ENCODE measurements around the gene ITPR1. TPM values are rescaled to one million over a fixed set of nuclear protein-coding genes. Genes with fewer than 3 reads are reported as not detected.

The ITPR1 gene
- total RNA-seq, 4 donors from 2014 or later: 184 to 305 (median 218) TPM

DNA sequence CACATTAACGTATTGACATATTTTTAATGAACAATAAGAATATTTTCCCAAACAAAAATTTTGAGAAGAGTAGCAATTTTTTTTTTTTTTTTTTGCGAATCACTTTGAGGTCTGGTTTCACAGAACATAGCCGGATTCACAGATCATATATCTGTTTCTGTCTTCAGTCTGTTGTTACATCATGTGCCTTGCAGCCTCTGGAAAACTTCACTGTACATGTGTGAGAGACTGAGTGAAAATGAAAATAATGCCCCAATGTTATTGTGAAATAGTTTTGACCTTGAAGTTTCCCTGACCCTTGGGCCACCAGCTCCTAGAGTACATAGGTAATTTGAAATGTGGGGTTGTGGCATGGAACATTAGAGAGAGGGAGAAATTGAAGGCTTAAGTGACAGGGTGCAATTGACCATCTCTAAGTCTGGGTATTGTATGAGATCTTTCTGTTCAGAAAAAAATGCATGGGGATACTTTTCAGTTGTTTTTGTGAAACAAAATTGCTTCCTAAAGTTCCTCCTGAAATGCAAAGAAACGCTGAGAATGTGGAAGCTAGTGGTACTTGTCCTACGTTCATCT is 14.0 kb downstream of the ITPR1 start:
- Histone ChIP-seq H3K27me3 (no peaks in the 10 kb centered on the region), H3K27ac (peak overlapping the region in 3 of 4 donors; percentile 1 to 87 (median 83)), H3K9me3 (no peaks in the 10 kb centered on the region), H3K4me1 (peaks cover 17 to 92% (median 17%) of the 10 kb centered on the region in 3 donors), H3K36me3 (peaks cover 0 to 5% of the 10 kb centered on the region in 2 donors), H3K4me3 (no peak overlapping the region)
- TF ChIP-seq, protein P1, sequence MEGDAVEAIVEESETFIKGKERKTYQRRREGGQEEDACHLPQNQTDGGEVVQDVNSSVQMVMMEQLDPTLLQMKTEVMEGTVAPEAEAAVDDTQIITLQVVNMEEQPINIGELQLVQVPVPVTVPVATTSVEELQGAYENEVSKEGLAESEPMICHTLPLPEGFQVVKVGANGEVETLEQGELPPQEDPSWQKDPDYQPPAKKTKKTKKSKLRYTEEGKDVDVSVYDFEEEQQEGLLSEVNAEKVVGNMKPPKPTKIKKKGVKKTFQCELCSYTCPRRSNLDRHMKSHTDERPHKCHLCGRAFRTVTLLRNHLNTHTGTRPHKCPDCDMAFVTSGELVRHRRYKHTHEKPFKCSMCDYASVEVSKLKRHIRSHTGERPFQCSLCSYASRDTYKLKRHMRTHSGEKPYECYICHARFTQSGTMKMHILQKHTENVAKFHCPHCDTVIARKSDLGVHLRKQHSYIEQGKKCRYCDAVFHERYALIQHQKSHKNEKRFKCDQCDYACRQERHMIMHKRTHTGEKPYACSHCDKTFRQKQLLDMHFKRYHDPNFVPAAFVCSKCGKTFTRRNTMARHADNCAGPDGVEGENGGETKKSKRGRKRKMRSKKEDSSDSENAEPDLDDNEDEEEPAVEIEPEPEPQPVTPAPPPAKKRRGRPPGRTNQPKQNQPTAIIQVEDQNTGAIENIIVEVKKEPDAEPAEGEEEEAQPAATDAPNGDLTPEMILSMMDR (IDR thresholded peaks at IDR 0.05): no peak
- WGBS, 2 donors (ENCODE audit: low coverage in 1 of 2): 24 to 34% methylated on average over 5 of the region's 5 CpGs
- no peak for ATAC-seq

DNA sequence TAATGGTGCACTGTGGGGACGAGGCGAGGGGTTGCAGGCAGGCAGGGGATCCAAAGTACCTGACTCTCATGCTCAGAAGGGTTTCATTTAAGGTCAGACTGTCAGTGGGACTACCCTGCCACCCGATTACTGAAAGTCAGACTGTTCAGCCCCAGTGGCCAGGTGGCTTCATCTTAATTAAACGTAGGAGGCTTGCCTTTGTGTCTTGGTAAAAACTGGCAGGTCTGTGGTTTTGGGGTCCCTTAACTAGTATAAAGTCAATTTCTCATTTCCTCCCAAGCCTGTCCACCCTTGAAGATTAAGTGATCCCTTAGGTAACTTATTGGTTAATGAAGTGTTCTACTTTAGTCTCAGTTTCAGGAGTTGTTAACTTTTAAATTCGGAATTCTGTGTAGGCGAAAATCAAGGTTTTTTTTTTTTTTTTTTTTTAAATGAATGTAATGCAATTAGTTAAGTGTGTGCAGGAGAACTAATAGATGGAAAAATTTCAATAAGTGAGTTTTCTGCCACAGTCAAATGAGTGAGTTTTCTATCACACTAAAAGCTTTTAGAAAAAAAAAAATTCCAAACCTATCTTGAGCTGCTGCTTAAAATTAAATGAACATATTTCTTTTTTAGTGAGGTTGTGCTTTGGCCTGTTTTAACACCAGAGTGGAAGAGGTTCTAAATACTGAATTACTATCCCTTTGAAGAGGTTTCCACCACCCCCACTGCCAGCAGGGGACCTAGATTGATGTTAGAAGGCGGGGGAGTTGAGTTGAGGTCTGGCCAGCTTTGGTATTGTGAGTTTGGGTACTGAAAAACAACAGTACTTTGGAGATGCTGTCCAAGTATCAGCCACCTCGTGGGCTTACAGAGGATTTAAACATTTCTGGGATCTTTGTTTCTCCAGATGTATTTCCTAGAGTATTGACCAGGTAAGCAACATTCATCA is 15.2 kb downstream of the ITPR1 start:
- Histone ChIP-seq H3K9me3 (no peaks in the 10 kb centered on the region), H3K36me3 (no peaks in the 10 kb centered on the region), H3K4me3 (no peak overlapping the region), H3K27me3 (no peaks in the 10 kb centered on the region), H3K4me1 (peaks cover 17 to 93% (median 17%) of the 10 kb centered on the region in 3 donors), H3K27ac (peak overlapping the region in 1 of 4 donors; percentile 60)
- 51 to 66% methylated on average over 6 to 7 of the region's 8 CpGs for WGBS, 2 donors (ENCODE audit: low coverage in 1 of 2)
- no peak for TF ChIP-seq POLR2A (IDR thresholded peaks at IDR 0.05)
- TF ChIP-seq POLR2AphosphoS5 (IDR thresholded peaks at IDR 0.05): no peak
- TF ChIP-seq, protein P1 (IDR thresholded peaks at IDR 0.05): no peak
- no peak for TF ChIP-seq EP300 (IDR thresholded peaks at IDR 0.05)
- no peak for ATAC-seq

DNA sequence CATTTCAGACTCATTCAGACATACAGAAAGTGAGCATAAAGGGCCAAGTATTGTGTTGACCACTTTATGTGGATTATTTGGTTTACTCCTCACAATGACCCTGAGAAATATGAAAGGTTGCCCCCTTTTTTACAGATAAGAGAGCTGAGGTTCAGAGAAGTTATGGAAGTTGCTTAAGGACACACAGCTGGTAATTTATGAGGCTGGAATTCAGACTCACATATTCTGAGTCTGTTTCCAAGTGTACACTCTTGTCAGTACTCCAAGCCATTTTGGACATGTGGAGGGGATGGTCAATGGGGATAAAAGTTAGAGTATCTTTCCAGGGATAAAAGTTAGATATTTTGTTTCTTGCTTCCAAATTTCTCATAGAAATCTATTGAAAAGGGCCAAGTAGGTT is 15.9 kb downstream of the ITPR1 start:
- no peak for ATAC-seq
- no peaks in the 10 kb centered on the region for H3K27me3 ChIP-seq
- H3K27ac ChIP-seq: no peak overlapping the region
- no peak overlapping the region for H3K4me3 ChIP-seq
- TF ChIP-seq EP300 (IDR thresholded peaks at IDR 0.05): no peak
- TF ChIP-seq, protein P1 (IDR thresholded peaks at IDR 0.05): no peak
- no peak for TF ChIP-seq POLR2A (IDR thresholded peaks at IDR 0.05)
- no peak for TF ChIP-seq POLR2AphosphoS5 (IDR thresholded peaks at IDR 0.05)
- no peaks in the 10 kb centered on the region for H3K36me3 ChIP-seq
- H3K9me3 ChIP-seq: no peaks in the 10 kb centered on the region
- H3K4me1 ChIP-seq: peaks cover 17 to 91% (median 17%) of the 10 kb centered on the region in 3 donors

DNA sequence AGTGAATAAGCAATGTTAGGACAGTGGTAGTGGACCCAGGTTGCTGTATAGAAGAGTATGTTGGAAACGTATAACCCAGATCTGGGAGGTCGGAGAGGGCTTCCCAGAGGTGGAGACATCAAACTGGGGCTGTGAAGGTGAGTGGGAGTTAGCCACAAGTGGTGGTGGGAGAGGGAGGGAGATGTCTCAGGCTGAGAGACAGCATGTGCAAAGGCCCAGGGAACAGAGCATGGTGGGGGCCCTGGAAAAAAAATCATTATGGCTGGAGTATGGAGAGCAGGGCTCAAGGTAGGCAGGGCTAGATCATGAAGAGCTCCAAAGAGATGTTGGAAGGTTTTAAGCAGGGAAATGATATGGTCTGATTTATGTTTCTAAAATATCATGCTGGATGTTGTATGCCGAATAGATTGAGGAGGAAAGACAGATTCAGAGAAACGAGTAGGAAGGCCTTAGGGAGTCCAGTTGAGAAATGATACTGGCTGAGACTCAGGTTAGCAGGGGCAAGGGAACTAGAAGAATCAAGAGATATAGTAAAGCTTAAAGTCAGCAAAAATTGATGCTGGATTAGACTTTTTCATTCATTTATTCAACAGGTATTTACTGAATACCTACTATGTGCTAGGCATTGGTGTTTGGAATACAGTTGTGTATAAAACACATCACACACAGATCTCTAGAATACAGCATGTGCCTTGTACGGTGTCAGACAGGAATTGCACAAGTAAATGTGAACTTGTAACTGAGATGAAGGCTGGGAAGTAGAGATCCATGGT is 17.0 kb downstream of the ITPR1 start:
- peaks cover 17 to 91% (median 18%) of the 10 kb centered on the region in 3 donors for H3K4me1 ChIP-seq
- no peak overlapping the region for H3K27ac ChIP-seq

More for the DNA sequence above, 17.0 kb downstream of the ITPR1 start:
- Histone ChIP-seq H3K4me3 (no peak overlapping the region), H3K27me3 (no peaks in the 10 kb centered on the region), H3K36me3 (no peaks in the 10 kb centered on the region), H3K9me3 (no peaks in the 10 kb centered on the region)
- WGBS, 2 donors (ENCODE audit: low coverage in 1 of 2): 72 to 74% methylated on average over 3 to 5 of the region's 5 CpGs
- ATAC-seq: no peak
- TF ChIP-seq, protein P1 (IDR thresholded peaks at IDR 0.05): no peak
- no peak for TF ChIP-seq POLR2AphosphoS5 (IDR thresholded peaks at IDR 0.05)
- TF ChIP-seq EP300 (IDR thresholded peaks at IDR 0.05): no peak
- no peak for TF ChIP-seq POLR2A (IDR thresholded peaks at IDR 0.05)

Data from gastroesophageal sphincter (tissue), 4 donors.